Breast epithelium (tissue), 3 donors: Measurements from ENCODE around the gene SNAP47.

Experiments
- POLR2A ChIP-seq: fragments of 450-650 bp; IDR thresholded peaks from one replicate; pipeline ENCODE4 v1.6.1; 2016; ENCODE audit warnings: antibody characterized with exemption, mild to moderate bottlenecking, moderate library complexity
- POLR2AphosphoS5 ChIP-seq, 3 donors: sonication (generic); formaldehyde crosslinking; IDR thresholded peaks; one replicate each; pipeline ENCODE4 v1.6.1; 2017; ENCODE audit warnings: antibody characterized with exemption in 3 of 3
- TF ChIP-seq, protein P1 (sequence below), 3 donors: fragments of 450-650 bp; IDR thresholded peaks; one replicate each; pipeline ENCODE4 v1.5.1; 2016 to 2017; ENCODE audit warnings: antibody characterized with exemption in 3 of 3, mild to moderate bottlenecking in 3 of 3, moderate library complexity in 3 of 3

DNA sequence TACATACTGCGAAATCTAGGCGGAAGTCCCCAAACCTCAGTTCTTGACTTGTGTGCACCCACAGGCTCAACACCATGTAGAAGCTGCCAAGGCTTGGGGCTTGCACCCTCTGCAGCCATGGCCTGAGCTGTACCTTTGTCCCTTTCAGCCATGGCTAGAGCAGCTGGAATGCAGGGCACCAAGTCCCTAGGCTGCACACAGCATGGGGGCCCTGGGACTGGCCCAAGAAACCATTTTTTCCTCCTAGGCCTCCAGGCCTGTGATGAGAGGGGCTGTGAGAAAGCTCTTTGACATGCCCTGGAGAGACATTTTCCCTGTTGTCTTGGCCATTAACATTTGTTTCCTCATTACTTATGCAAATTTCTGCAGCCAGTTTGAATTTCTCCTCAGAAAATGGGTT lies 78.7 kb downstream of the SNAP47 start:
- no peak for TF ChIP-seq POLR2AphosphoS5 (IDR thresholded peaks at IDR 0.05)
- TF ChIP-seq, protein P1, sequence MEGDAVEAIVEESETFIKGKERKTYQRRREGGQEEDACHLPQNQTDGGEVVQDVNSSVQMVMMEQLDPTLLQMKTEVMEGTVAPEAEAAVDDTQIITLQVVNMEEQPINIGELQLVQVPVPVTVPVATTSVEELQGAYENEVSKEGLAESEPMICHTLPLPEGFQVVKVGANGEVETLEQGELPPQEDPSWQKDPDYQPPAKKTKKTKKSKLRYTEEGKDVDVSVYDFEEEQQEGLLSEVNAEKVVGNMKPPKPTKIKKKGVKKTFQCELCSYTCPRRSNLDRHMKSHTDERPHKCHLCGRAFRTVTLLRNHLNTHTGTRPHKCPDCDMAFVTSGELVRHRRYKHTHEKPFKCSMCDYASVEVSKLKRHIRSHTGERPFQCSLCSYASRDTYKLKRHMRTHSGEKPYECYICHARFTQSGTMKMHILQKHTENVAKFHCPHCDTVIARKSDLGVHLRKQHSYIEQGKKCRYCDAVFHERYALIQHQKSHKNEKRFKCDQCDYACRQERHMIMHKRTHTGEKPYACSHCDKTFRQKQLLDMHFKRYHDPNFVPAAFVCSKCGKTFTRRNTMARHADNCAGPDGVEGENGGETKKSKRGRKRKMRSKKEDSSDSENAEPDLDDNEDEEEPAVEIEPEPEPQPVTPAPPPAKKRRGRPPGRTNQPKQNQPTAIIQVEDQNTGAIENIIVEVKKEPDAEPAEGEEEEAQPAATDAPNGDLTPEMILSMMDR (IDR thresholded peaks at IDR 0.05): no peak
- TF ChIP-seq POLR2A: no peak
